COLO668 (cell line): ENCODE results near the gene ATG5.
"Not testable (repeated sequence)": the region's sequence is repeated elsewhere in the genome, so short reads cannot be mapped to it uniquely, and the experiment has no call there.

Experiments
- DNase-seq: peaks from one replicate; lab custom pipeline; 2025; ENCODE audit not compliant: unreplicated experiment; lab: John Stamatoyannopoulos, UW

Gene ATG5

GRCh38 chr6:106160189-106160588, 165.4 kb downstream of the ATG5 start:
- no peak for DNase-seq

- no peak for DNase-seq
Measured at GRCh38 chr6:106159531-106159940, 166.0 kb downstream of the ATG5 start.

GRCh38 chr6:106158816-106159215, 166.7 kb downstream of the ATG5 start:
- DNase-seq: no peak

GRCh38 chr6:106156863-106157262, 168.7 kb downstream of the ATG5 start:
- DNase-seq: no peak

- DNase-seq: no peak
Measured at GRCh38 chr6:106156413-106156812, 169.1 kb downstream of the ATG5 start.

- no peak for DNase-seq
Measured at GRCh38 chr6:106155219-106155830, 170.2 kb downstream of the ATG5 start.

- DNase-seq: no peak
Measured at GRCh38 chr6:106154326-106154725, 171.2 kb downstream of the ATG5 start.

- DNase-seq: no peak
Measured at GRCh38 chr6:106152952-106153351, 172.6 kb downstream of the ATG5 start.

GRCh38 chr6:106152476-106152875, 173.1 kb downstream of the ATG5 start:
- DNase-seq: not testable (repeated sequence)

- no peak for DNase-seq
Measured at GRCh38 chr6:106149472-106150069, 176.0 kb downstream of the ATG5 start.

- DNase-seq: no peak
Measured at GRCh38 chr6:106147476-106147875, 178.1 kb downstream of the ATG5 start.

- no peak for DNase-seq
Measured at GRCh38 chr6:106146852-106147351, 178.7 kb downstream of the ATG5 start.

GRCh38 chr6:106145741-106146227, 179.8 kb downstream of the ATG5 start:
- no peak for DNase-seq

GRCh38 chr6:106145144-106145543, 180.4 kb downstream of the ATG5 start:
- DNase-seq: no peak

- no peak for DNase-seq
Measured at GRCh38 chr6:106143665-106144064, 181.9 kb downstream of the ATG5 start.

- no peak for DNase-seq
Measured at GRCh38 chr6:106142876-106143431, 182.6 kb downstream of the ATG5 start.

- no peak for DNase-seq
Measured at GRCh38 chr6:106141441-106142237, 183.9 kb downstream of the ATG5 start.

- DNase-seq: no peak
Measured at GRCh38 chr6:106138151-106138550, 187.4 kb downstream of the ATG5 start.

GRCh38 chr6:106136845-106137244, 188.7 kb downstream of the ATG5 start:
- no peak for DNase-seq

- no peak for DNase-seq
Measured at GRCh38 chr6:106135911-106136571, 189.5 kb downstream of the ATG5 start.
